ENCODE results near the gene LETMD1.

- TF ChIP-seq CTCF (IDR thresholded peaks at IDR 0.05): no peak
- no peak for TF ChIP-seq EP300 (IDR thresholded peaks at IDR 0.05)
- no peak for TF ChIP-seq RNF2 (IDR thresholded peaks at IDR 0.05; ENCODE audit: borderline replicate concordance, low read depth)
- TF ChIP-seq PHF8 (IDR thresholded peaks at IDR 0.05; ENCODE audit: borderline replicate concordance, low read depth): no peak
- TF ChIP-seq BHLHE40 (IDR thresholded peaks at IDR 0.05; ENCODE audit: low read depth, low read length): no peak
- no peak for TF ChIP-seq RCOR1 (IDR thresholded peaks at IDR 0.05; ENCODE audit: low read depth, low read length)
- TF ChIP-seq POLR2A (IDR thresholded peaks at IDR 0.05; ENCODE audit: low read length): no peak
- no peak for TF ChIP-seq JUNB (IDR thresholded peaks at IDR 0.05)
Measured at GRCh38 chr12:51085757-51086156, 37.6 kb downstream of the LETMD1 start.
